ENCODE measurements around the gene SOX11. TPM values are rescaled to one million over a fixed set of nuclear protein-coding genes. Genes with fewer than 3 reads are reported as not detected.

The SOX11 gene
- total RNA-seq, 1 donor from 2014 or later, result 83.2 TPM

GRCh38 chr2:5686068-5686467 is 6.1 kb upstream of the SOX11 start:
- DNase-seq (ENCODE audit: extremely low spot score, unreplicated experiment), result no peak
- no peaks in the 10 kb centered on the region for H3K27me3 Mint-ChIP-seq
- no peak for TF ChIP-seq CTCF (conservative IDR thresholded peaks at IDR 0.05)
- peaks cover 21% of the 10 kb centered on the region for H3K4me1 Mint-ChIP-seq (ENCODE audit: unreplicated experiment)
- H3K4me3 Mint-ChIP-seq, result no peak overlapping the region
- no peak overlapping the region for H3K27ac Mint-ChIP-seq
- H3K36me3 Mint-ChIP-seq, result peaks cover 6% of the 10 kb centered on the region
- H3K9me3 Mint-ChIP-seq, result peaks cover 7% of the 10 kb centered on the region

DNA sequence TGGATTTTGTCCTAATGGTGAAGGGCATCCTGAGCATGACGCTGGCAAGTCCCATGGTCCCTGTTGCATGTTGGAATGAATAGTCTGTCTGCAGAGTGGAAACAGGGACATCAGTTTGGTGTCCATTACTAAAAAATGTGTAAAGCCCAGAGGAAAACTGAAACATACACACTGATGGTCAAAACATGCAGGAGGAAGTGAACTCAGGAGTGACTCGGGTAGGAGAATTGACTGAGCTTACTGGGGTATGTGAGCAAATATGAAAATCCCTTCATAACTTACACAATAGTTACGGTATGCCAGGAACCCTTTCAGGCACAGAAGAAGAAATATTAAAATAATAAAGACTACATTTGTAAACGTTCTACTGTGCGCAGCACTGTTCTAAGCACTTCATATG is 5.6 kb upstream of the SOX11 start:
- TF ChIP-seq CTCF (conservative IDR thresholded peaks at IDR 0.05), result no peak
- Mint-ChIP-seq H3K4me1 (ENCODE audit: unreplicated experiment) (peaks cover 21% of the 10 kb centered on the region), H3K27ac (no peak overlapping the region), H3K36me3 (peaks cover 4% of the 10 kb centered on the region), H3K27me3 (no peaks in the 10 kb centered on the region), H3K4me3 (no peak overlapping the region), H3K9me3 (peaks cover 4% of the 10 kb centered on the region)
- no peak for DNase-seq (ENCODE audit: extremely low spot score, unreplicated experiment)

- TF ChIP-seq CTCF (conservative IDR thresholded peaks at IDR 0.05), result no peak
- no peaks in the 10 kb centered on the region for H3K9me3 Mint-ChIP-seq
- H3K4me3 Mint-ChIP-seq, result peak overlapping the region; percentile 98
- peaks cover 21% of the 10 kb centered on the region for H3K4me1 Mint-ChIP-seq (ENCODE audit: unreplicated experiment)
- H3K36me3 Mint-ChIP-seq, result peaks cover 7% of the 10 kb centered on the region
- peak overlapping the region; percentile 96 for H3K27ac Mint-ChIP-seq
- H3K27me3 Mint-ChIP-seq, result peaks cover 6% of the 10 kb centered on the region
- no peak for DNase-seq (ENCODE audit: extremely low spot score, unreplicated experiment)
These were observed 2.4 kb upstream of the SOX11 start for GRCh38 chr2:5689750-5690149.

GRCh38 chr2:5690286-5690685 is 1.9 kb upstream of the SOX11 start:
- H3K27me3 Mint-ChIP-seq, result peaks cover 6% of the 10 kb centered on the region
- peak overlapping the region; percentile 96 for H3K27ac Mint-ChIP-seq
- DNase-seq (ENCODE audit: extremely low spot score, unreplicated experiment), result no peak
- H3K36me3 Mint-ChIP-seq, result peaks cover 7% of the 10 kb centered on the region
- no peaks in the 10 kb centered on the region for H3K9me3 Mint-ChIP-seq
- peaks cover 19% of the 10 kb centered on the region for H3K4me1 Mint-ChIP-seq (ENCODE audit: unreplicated experiment)
- TF ChIP-seq CTCF (conservative IDR thresholded peaks at IDR 0.05), result no peak
- peak overlapping the region; percentile 98 for H3K4me3 Mint-ChIP-seq

- peak overlapping the region; percentile 96 for H3K27ac Mint-ChIP-seq
- no peaks in the 10 kb centered on the region for H3K9me3 Mint-ChIP-seq
- peaks cover 9% of the 10 kb centered on the region for H3K27me3 Mint-ChIP-seq
- no peak for DNase-seq (ENCODE audit: extremely low spot score, unreplicated experiment)
- no peak for TF ChIP-seq CTCF (conservative IDR thresholded peaks at IDR 0.05)
- peaks cover 7% of the 10 kb centered on the region for H3K36me3 Mint-ChIP-seq
- H3K4me1 Mint-ChIP-seq (ENCODE audit: unreplicated experiment), result peaks cover 17% of the 10 kb centered on the region
- H3K4me3 Mint-ChIP-seq, result peak overlapping the region; percentile 98
These were observed 1.4 kb upstream of the SOX11 start for GRCh38 chr2:5690718-5691220.

Measured in type B pancreatic cell (in vitro differentiated cells).